ENCODE results near the gene HSD17B2.

- TF ChIP-seq POLR2A (IDR thresholded peaks at IDR 0.05) (no peak), CTCF (IDR thresholded peaks at IDR 0.05 in 4 of 5, conservative IDR thresholded peaks at IDR 0.05 in 1 of 5) (no peak)
Observed at GRCh38 chr16:81994485-81994884, 40.6 kb upstream of the HSD17B2 start.

Measured in gastrocnemius medialis (tissue), 4 donors.